Measurements from ENCODE around the gene MCMBP. TPM values are rescaled to one million over a fixed set of nuclear protein-coding genes. Genes with fewer than 3 reads are reported as not detected.

Gene MCMBP
- total and polyA plus RNA-seq, 10 donors, result 14.2 to 67.6 (median 47.7) TPM

DNA sequence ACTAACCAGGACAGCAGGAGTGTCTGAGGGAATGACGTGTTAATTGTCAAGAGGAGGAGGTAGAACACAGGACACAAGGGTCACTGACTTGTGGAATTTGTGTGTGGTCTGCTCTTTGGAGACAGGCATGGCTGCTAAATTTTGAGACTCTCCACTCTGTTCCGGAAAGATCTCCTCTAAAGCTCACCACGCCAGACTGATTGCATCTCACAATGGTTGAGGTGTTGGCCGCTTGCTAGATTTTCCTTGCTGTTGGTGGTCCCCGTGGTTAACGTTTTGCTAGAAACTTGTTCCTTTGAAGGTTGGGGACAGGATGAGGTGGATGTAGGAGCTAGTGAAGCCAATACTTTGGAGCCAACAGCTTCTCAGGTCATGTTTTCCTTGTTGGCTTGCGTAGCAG, 57.0 kb downstream of the MCMBP start:
- peaks cover 0 to 3% (median 0%) of the 10 kb centered on the region in 6 donors for H3K4me1 ChIP-seq
- no peaks in the 10 kb centered on the region for H3K27me3 ChIP-seq (replicated peaks in 1 of 7)
- peaks cover 0 to 56% (median 10%) of the 10 kb centered on the region in 6 donors for H3K36me3 ChIP-seq
- WGBS, 5 donors, result 88 to 96% (median 91%) methylated on average over 7 of the region's 7 CpGs
- intact Hi-C loops (cut with DNase I; ENCODE audit: low total_unique reads), result no loop called here
- no peak for DNase-seq
- TF ChIP-seq POLR2AphosphoS5 (IDR thresholded peaks at IDR 0.05) (no peak), POLR2A (IDR thresholded peaks at IDR 0.05) (no peak)
- TF ChIP-seq, protein P1, sequence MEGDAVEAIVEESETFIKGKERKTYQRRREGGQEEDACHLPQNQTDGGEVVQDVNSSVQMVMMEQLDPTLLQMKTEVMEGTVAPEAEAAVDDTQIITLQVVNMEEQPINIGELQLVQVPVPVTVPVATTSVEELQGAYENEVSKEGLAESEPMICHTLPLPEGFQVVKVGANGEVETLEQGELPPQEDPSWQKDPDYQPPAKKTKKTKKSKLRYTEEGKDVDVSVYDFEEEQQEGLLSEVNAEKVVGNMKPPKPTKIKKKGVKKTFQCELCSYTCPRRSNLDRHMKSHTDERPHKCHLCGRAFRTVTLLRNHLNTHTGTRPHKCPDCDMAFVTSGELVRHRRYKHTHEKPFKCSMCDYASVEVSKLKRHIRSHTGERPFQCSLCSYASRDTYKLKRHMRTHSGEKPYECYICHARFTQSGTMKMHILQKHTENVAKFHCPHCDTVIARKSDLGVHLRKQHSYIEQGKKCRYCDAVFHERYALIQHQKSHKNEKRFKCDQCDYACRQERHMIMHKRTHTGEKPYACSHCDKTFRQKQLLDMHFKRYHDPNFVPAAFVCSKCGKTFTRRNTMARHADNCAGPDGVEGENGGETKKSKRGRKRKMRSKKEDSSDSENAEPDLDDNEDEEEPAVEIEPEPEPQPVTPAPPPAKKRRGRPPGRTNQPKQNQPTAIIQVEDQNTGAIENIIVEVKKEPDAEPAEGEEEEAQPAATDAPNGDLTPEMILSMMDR (IDR thresholded peaks at IDR 0.05 in 8 of 11, conservative IDR thresholded peaks at IDR 0.05 in 3 of 11), result no peak
- no peak overlapping the region for H3K4me3 ChIP-seq
- no peak overlapping the region for H3K27ac ChIP-seq
- H3K9me3 ChIP-seq, result peaks cover 0 to 5% (median 0%) of the 10 kb centered on the region in 8 donors

GRCh38 chr10:119812684-119813083, 60.0 kb downstream of the MCMBP start:
- TF ChIP-seq POLR2A (IDR thresholded peaks at IDR 0.05) (no peak), POLR2AphosphoS5 (IDR thresholded peaks at IDR 0.05) (no peak)
- TF ChIP-seq, protein P1 (IDR thresholded peaks at IDR 0.05 in 8 of 11, conservative IDR thresholded peaks at IDR 0.05 in 3 of 11), result no peak
- H3K4me1 ChIP-seq, result peaks cover 0 to 3% (median 0%) of the 10 kb centered on the region in 6 donors
- no peaks in the 10 kb centered on the region for H3K27me3 ChIP-seq (replicated peaks in 1 of 7)
- no peak overlapping the region for H3K27ac ChIP-seq
- DNase-seq, result no peak
- intact Hi-C loops (cut with DNase I; ENCODE audit: low total_unique reads), result no loop called here
- H3K4me3 ChIP-seq, result no peak overlapping the region
- H3K36me3 ChIP-seq, result peaks cover 0 to 52% (median 6%) of the 10 kb centered on the region in 6 donors
- no peaks in the 10 kb centered on the region for H3K9me3 ChIP-seq

- TF ChIP-seq POLR2A (IDR thresholded peaks at IDR 0.05) (no peak), POLR2AphosphoS5 (IDR thresholded peaks at IDR 0.05) (no peak)
- TF ChIP-seq, protein P1 (IDR thresholded peaks at IDR 0.05 in 8 of 11, conservative IDR thresholded peaks at IDR 0.05 in 3 of 11), result no peak
- 74 to 92% (median 87%) methylated on average over 4 of the region's 4 CpGs for WGBS, 5 donors
- H3K4me3 ChIP-seq, result no peak overlapping the region
- H3K27ac ChIP-seq, result no peak overlapping the region
- no peaks in the 10 kb centered on the region for H3K9me3 ChIP-seq
- no peak for DNase-seq
- intact Hi-C loops (cut with DNase I; ENCODE audit: low total_unique reads), result no loop called here
- peaks cover 0 to 50% (median 5%) of the 10 kb centered on the region in 6 donors for H3K36me3 ChIP-seq
- H3K4me1 ChIP-seq, result peaks cover 0 to 3% (median 0%) of the 10 kb centered on the region in 6 donors
- H3K27me3 ChIP-seq (replicated peaks in 1 of 7), result no peaks in the 10 kb centered on the region
These were observed 61.5 kb downstream of the MCMBP start for GRCh38 chr10:119811122-119811521.

- no peaks in the 10 kb centered on the region for H3K9me3 ChIP-seq
- H3K27ac ChIP-seq, result no peak overlapping the region
- intact Hi-C loops (cut with DNase I; ENCODE audit: low total_unique reads), result no loop called here
- peaks cover 0 to 49% (median 15%) of the 10 kb centered on the region in 6 donors for H3K36me3 ChIP-seq
- 79 to 90% (median 83%) methylated on average over 3 of the region's 3 CpGs for WGBS, 5 donors
- no peaks in the 10 kb centered on the region for H3K27me3 ChIP-seq (replicated peaks in 1 of 7)
- TF ChIP-seq POLR2AphosphoS5 (IDR thresholded peaks at IDR 0.05) (no peak), POLR2A (IDR thresholded peaks at IDR 0.05) (no peak)
- TF ChIP-seq, protein P1 (IDR thresholded peaks at IDR 0.05 in 8 of 11, conservative IDR thresholded peaks at IDR 0.05 in 3 of 11), result no peak
- no peak for DNase-seq
- no peaks in the 10 kb centered on the region for H3K4me1 ChIP-seq
- H3K4me3 ChIP-seq, result no peak overlapping the region
These were observed 64.5 kb downstream of the MCMBP start for GRCh38 chr10:119807960-119808697.

All from spleen (tissue), 11 donors.